Measurements from ENCODE around the gene DGKB.

DNA sequence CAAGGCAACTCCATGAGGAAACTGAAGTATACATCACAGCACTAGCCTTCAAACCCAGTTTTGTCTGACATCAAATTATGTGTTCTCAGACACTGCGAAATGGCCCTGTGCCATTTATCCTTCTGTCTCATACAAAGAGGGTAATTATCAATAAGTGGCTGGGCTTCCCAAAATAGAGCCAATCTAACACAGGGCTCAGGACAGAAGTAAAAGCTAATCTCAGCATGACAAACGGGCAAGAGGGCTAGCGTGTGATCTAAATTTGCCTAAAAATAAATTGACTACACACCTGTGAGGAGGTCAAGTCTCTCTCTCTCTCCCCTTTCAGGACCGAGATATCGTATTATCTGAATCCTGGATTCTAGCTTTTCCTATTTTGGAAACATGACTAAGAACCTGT lies 67.2 kb downstream of the DGKB start:
- TF ChIP-seq, protein P1, sequence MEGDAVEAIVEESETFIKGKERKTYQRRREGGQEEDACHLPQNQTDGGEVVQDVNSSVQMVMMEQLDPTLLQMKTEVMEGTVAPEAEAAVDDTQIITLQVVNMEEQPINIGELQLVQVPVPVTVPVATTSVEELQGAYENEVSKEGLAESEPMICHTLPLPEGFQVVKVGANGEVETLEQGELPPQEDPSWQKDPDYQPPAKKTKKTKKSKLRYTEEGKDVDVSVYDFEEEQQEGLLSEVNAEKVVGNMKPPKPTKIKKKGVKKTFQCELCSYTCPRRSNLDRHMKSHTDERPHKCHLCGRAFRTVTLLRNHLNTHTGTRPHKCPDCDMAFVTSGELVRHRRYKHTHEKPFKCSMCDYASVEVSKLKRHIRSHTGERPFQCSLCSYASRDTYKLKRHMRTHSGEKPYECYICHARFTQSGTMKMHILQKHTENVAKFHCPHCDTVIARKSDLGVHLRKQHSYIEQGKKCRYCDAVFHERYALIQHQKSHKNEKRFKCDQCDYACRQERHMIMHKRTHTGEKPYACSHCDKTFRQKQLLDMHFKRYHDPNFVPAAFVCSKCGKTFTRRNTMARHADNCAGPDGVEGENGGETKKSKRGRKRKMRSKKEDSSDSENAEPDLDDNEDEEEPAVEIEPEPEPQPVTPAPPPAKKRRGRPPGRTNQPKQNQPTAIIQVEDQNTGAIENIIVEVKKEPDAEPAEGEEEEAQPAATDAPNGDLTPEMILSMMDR (IDR thresholded peaks at IDR 0.05), result no peak
- no peak for TF ChIP-seq POLR2A (IDR thresholded peaks at IDR 0.05)

Measured in gastroesophageal sphincter (tissue), 3 donors.